GM18511 (cell line): ENCODE measurements around the gene ST8SIA6.

Experiments used
- ATAC-seq: cut with Tn5 transposase; IDR thresholded peaks from one replicate; pipeline ENCODE4 v1.9.1; 2021; ENCODE audit warnings: mild to moderate bottlenecking, moderate library complexity; ENCODE audit not compliant: unreplicated experiment

ST8SIA6 gene

GRCh38 chr10:17273403-17273802, 181.0 kb downstream of the ST8SIA6 start:
- no peak for ATAC-seq

DNA sequence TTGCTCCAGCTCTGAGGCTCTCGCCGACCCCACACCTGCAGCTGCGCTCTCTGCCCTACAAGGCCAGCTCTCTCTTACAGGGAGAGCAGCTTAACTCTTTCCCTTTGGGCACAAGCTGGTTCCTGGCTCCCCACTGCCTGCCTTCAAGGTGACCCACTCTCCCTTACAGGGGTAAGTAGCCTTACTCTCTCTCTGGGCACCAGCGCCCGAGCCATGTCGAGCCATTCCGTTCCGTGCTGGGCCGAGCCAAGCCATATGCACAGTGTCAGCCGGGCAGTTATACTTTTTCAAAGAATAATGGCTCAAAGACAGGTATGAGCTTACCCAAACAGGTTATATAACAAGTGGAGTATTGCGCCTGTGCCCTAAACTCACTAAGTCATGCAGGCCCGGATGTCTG, 181.7 kb downstream of the ST8SIA6 start:
- no peak for ATAC-seq
